Transverse colon (tissue), 4 donors: ENCODE results near the gene CPLX1.

Experiments used
- EP300 ChIP-seq: sonication (generic); formaldehyde crosslinking; IDR thresholded peaks from one replicate; pipeline ENCODE4 v1.6.1; 2017; ENCODE audit warnings: antibody characterized with exemption, low read depth
- POLR2A ChIP-seq: fragments of 450-650 bp; IDR thresholded peaks from one replicate; pipeline ENCODE4 v1.6.1; 2016; ENCODE audit warnings: antibody characterized with exemption, mild to moderate bottlenecking, moderate library complexity
- POLR2AphosphoS5 ChIP-seq, 3 donors: sonication (generic); formaldehyde crosslinking; IDR thresholded peaks; one replicate each; pipeline ENCODE4 v1.6.1; 2016; ENCODE audit warnings: antibody characterized with exemption in 3 of 3
- TF ChIP-seq, protein P1 (sequence below), 5 experiments: fragments of 200-600 bp in 3 of 5; fragments of 450-650 bp in 2 of 5; sonication (generic) in 3 of 5; IDR thresholded peaks; 1 replicate in 2 of 5; 2 replicates in 3 of 5; pipeline ENCODE4 v1.5.1; 2016 to 2017; ENCODE audit warnings: antibody characterized with exemption in 5 of 5, inconsistent platforms in 3 of 5, mild to moderate bottlenecking in 2 of 5, moderate library complexity in 1 of 5

DNA sequence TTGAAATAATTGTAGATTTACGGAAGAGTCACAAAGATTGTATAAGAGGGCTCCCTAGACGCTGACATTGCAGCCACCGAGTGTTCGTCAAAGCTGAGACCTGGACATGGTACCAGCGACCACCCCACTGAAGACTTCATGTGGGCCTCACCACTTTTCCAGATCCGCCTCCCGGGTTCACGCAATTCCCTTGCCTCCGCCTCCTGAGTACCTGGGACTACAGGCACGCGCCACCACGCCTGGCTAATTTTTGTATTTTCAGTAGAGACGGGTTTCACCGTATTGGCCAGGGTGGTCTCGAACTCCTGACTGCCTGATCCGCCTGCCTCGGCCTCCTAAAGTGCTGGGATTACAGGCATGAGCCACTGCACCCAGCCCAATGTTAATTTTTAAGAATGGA is 29.7 kb downstream of the CPLX1 start:
- no peak for TF ChIP-seq POLR2AphosphoS5 (IDR thresholded peaks at IDR 0.05)
- TF ChIP-seq EP300: no peak
- TF ChIP-seq, protein P1, sequence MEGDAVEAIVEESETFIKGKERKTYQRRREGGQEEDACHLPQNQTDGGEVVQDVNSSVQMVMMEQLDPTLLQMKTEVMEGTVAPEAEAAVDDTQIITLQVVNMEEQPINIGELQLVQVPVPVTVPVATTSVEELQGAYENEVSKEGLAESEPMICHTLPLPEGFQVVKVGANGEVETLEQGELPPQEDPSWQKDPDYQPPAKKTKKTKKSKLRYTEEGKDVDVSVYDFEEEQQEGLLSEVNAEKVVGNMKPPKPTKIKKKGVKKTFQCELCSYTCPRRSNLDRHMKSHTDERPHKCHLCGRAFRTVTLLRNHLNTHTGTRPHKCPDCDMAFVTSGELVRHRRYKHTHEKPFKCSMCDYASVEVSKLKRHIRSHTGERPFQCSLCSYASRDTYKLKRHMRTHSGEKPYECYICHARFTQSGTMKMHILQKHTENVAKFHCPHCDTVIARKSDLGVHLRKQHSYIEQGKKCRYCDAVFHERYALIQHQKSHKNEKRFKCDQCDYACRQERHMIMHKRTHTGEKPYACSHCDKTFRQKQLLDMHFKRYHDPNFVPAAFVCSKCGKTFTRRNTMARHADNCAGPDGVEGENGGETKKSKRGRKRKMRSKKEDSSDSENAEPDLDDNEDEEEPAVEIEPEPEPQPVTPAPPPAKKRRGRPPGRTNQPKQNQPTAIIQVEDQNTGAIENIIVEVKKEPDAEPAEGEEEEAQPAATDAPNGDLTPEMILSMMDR (IDR thresholded peaks at IDR 0.05): no peak
- TF ChIP-seq POLR2A: no peak
